IPS-NIHi11 (cell line): ENCODE measurements around the gene RNF212B.
"Not testable (repeated sequence)": the region's sequence is repeated elsewhere in the genome, so short reads cannot be mapped to it uniquely, and the experiment has no call there.

Source experiments
- DNase-seq: peaks from one replicate; pipeline ENCODE4 v3.0.0; 2012; ENCODE audit warnings: mixed read lengths, low spot score

Gene RNF212B, protein sequence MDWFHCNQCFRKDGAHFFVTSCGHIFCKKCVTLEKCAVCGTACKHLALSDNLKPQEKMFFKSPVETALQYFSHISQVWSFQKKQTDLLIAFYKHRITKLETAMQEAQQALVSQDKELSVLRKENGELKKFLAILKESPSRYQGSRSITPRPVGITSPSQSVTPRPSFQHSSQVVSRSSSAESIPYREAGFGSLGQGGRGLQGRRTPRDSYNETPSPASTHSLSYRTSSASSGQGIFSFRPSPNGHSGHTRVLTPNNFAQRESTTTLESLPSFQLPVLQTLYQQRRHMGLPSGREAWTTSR

DNA sequence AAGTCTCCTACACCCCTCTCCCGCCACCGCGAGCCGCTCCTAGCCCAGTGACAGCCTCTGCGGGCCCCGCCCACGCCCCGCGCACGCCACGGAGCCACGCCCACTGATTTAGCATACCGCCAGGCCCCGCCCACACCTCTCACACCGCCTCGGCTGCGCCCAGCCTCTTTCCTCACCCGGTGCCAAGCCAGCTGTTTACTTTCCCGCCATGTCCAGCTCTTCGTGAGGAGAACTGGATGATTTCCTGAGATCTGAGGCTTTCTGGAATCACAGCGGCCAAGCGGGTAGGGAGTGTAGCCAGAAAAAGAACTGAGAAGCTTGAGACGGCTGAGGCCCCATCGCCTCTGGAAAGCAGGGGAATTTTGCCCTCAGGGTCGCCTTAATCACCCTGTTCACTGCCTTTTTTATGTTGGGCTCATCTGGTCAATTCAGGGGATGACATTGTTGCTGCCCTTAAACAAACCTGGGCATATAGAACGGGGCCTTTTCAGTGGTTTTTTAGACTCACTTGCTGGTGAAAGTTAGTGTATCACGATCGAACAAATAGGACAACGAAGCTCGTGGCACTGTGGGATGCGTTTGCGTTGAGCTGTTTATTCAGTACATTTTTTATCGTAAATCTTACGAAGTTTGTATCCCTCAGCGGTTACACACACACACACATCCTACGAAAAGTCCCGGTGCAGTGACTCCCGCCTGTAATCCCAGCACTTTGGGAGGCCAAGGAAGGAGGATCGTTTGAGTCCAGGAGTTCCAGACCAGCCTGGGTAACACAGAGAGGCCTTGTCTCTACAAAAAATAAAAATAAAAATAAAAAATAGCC is at the start of gene RNF212B:
RNF212B (plus strand) TSS at position 165 of the 823 bp plus-strand sequence. CDS start 2,410 bp downstream, outside the sequence.
- peak; percentile 99 for DNase-seq

DNA sequence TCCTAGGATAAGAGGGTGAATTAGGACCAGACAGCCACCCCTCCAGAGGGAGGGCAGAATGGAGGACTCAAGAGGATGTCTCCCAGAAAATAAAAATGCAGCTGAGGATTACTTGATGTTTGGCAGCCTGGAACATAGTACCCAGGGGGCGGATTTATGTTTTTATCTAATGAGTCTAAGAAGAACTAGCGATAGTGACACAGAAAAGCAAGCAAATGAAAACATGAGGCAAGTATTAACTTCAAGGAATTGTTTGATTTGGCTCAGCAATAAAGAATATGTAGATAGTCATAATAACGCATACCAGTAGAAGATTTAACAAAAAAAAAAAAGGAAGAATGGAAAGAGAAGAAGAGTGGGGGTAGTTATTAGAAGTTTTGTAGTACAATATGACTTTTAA is 44.3 kb upstream of the RNF212B start:
- no peak for DNase-seq

DNA sequence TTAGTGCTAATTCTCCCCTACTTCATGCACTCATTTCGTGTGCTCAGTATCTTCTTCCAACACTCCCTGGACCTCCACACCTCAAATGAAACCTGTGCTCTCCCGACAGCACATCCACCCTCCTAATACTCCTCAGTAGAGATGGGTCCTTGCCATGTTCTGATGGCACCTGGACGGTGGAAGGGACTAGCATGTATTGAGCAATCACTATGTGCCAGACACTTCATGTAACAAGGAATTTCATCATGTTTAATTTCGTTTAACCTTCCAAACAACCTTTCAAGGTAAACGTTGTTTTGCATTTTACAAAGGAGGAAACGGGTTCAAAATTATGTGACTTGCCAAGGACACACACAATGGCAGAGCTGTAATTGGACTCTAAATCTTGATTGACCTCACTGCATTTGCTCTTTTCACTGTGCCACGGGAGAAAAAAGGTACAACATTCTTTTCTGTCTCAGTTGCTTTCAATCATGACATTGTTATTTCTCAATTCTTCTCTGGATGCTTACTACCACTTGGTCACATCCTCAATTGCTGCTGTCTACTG is 42.1 kb upstream of the RNF212B start:
- DNase-seq: no peak

DNA sequence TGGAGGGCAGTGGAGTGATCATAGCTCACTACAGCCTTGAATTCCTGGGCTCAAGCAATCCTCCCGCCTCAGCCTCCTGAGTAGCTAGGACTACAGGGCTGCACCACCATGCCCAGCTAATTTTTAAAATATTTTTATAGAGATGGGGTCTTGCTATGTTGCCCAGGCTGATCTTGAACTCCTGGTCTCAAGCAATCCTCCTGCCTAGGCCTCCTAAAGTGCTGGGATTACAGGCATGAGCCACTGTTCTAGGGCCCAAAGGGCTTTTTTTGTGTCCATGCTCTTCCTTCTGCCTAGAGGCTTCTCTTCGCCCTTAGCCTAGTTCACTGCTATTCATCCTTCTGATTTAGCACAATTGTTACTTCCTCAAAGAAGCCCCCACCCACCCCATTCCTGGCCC is 41.2 kb upstream of the RNF212B start:
- not testable (repeated sequence) for DNase-seq

DNA sequence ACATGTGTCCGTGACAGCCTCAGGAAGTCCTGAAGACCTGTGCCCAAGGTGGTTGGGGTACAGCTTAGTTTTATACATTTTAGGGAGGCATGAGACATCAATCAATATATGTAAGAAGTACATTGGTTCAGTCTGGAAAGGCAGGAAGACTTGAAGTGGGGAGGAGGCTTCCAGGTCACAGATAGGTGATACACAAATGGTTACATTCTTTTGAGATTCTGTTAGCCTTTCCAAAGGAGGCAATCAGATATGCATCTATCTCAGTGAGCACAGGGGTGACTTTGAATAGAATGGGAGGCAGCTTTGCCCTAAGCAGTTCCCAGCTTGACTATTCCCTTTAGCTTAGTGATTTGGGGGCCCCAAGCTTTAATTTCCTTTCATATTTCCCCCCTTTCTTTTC is 38.6 kb upstream of the RNF212B start:
- not testable (repeated sequence) for DNase-seq

DNA sequence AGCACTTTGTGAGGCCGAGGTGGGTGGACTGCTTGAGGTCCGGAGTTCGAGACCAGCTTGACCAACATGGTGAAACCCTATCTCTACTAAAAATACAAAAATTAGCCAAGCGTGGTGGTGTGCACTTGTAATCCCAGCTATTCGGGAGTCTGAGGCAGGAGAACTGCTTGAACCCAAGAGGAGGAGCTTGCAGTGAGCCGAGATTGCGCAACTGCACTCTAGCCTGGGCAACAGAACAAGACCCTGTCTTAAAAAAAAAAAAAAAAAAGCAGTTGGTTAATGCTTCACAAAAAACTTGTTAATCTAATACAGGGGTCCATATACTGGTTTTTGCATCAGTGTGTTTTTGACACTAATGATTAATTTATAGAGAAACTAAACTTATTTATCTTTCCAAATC is 35.7 kb upstream of the RNF212B start:
- DNase-seq: no peak

DNA sequence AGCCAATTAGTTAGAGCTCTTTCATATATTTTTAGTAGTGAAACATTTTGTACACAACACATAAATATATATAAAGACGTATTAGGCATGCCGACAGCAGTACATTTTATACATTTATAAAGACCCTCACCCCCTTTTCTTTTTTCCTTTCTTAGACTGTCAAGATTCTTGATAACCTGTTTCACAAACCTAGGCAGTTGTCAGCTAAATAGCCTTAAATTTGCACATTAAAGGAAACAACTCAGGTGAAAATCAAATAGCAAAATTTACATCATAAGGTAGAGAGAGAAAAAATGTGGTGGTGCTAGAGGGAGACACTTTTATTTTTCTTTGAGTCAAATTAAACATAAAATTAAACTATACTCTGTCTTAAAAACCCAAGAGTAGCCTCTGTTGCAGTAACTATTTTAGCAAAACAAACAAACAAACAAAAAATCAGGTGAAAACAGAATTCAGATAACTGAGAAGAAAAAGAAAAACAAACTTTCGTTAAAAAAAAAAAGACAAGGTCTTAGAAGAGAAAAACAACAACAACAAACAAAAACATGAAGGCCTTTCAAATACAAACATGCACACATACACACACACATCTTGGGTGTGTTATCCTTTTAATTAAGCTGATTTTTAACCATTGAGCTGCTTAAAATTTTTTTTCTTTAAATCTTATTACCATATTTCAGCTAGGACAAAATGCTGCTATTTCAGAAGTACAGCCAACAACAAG is 31.2 kb upstream of the RNF212B start:
- no peak for DNase-seq

DNA sequence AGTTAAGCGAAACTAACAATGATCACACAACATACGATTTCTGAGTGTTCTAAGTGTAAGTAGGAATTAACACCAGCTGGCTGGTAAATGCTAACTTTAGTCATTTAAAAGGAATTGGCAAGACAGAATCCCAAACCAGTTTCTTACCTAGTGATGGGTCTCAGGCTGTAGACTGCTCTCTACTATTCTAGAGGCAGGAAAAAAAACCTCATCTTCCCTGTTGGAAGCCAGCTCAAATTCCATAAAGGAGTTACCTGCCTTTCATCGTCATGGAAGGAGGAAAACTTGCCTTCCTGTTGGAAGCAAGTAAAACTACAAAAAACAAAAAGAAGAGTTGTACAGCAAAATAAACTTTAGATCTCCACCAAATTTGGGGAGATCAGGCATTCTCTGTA is 30.6 kb upstream of the RNF212B start:
- DNase-seq: no peak

DNA sequence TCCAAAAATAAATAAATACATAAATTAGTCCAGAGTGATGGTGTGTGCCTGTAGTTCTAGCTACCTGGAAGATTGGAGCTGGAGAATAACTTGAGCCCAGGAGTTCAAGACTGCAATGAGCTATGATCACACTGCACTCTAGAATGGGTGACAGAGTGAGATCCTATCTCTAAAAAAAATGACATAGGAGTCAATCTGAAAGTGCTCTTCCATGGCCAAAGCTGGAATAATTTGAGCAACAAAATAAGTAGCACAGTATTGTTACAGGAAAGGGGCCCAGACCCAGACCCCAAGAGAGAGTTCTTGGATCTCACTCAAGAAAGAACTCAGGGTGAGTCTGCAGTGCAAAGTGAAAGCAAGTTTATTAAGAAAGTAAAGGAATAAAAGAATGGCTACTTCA is 29.4 kb upstream of the RNF212B start:
- no peak for DNase-seq

DNA sequence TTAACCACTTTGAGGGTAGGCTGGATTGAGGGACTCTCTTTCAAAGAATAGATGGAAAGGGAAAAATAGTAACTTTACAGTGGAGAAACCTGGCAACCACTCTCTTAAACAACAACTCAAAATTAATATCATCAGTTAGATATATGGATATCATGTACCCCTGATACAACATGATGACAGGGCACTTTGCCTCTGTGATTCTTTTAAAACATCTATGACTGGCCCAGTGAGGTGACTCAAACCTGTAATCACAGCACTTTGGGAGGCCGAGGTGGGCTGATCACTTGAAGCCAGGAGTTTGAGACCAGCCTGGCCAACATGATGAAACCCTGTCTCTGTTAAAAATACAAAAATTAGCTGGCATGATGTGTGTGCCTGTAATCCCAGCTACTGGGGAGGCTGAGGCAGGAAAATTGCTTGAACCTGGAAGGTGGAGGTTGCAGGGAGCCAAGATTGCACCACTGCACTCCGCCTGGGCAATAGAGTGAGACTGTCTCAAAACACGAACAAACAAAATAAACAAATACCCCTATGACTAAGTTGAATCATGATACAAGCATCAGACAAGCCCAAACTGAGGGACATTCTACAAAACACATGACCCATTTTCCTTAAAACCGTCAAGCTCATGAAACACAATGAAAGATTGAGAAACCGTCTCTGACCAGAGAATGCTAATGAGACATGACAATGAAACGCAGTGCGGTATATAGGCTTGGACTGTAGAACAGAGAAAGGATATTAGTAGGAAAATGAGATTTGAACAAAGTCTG is 27.9 kb upstream of the RNF212B start:
- no peak for DNase-seq

DNA sequence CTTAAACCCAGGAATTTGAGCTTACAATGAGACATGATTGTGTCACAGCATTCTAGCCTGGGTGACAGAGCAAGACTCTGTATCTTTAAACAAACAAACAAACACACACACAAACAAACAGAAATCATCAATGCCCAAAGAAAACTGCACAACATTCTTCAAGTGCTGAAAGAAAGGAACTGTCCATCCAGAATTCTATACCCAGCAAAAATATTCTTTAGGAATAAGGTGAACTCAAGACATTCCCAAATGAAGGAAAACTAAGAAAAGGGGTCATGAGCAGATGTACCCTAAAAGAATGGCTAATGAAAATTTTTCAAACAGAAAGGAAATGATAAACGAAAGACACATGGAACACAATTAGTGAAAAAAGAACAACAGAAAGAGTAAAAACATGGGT is 22.3 kb upstream of the RNF212B start:
- DNase-seq: no peak

DNA sequence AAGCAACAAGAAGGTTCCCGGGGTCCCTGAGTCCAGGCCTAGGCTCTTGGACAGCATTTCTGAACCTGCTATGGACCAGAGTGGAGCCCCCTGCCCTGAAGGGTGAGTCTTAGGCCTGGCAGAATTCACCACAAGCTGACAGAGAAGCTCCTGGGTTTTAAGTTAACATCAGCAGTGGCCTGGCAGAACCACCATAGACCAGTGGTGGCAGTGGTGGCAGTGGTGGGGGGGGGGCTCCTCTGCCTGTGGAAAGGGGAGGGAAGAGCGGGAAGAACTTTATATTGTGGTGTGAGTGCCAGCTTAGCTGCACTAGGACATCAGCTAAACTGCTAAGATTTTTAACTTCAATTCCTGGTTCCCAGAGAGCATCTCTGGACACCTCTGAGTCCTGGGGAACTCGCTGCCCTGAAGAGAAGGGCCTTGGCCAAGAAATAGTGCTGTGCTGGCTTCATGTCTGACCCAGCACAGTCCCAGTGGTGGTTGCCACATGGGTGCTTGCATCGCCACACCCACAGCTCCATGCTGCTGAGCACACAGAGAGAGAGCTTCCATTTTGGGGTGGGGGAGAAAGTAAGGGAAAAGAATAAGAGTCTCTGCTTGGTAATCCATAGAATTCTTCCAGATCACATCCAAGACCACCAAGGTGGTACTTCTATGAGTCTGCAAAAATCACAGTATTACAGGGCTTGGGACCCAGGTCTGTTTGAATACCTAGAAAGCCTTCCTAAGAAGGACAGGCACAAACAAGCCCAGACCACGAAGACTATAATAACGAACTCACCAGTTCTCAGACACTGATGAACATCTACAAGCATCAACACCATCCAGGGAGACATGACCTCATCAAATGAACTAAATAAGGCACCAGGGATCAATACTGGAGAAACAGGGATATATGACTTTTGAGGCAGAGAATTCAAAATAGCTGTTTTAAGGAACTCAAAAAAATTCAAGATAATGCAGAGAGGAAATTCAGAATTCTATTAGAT is 20.4 kb upstream of the RNF212B start:
- DNase-seq: no peak

DNA sequence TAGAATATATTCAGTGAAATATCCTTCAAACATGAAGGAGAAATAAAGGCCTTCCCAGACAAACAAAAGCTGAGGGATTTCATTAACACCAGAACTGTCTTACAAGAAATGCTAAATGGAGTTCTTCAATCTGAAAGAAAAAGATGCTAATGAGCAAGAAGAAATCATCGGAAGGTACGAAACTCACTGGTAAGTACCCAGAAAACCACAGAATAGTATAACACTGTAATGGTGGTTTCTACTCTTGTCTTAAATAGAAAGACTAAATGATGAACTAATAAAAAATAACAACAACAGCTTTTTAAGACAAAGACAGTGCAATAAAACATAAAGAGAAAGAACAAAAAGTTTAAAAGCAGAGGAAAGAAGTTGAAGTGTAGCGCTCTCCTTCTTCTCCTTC is 18.7 kb upstream of the RNF212B start:
- DNase-seq: no peak

DNA sequence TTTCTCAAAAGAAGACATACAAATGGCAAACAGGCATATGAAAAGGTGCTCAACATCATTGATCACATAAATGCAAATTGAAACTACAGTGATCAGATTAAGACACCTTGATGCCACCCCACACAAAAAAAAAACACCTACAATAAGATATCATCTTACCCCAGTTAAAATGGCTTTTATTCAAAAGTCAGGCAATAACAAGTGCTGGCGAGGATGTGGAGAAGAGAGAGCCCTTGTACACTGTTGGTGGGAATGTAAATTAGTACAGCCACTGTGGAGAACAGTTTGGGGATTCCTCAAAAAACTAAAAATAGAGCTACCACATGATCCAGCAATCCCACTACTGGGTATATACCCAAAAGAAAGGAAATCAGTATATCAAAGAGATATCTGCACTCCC is 12.8 kb upstream of the RNF212B start:
- DNase-seq: not testable (repeated sequence)

DNA sequence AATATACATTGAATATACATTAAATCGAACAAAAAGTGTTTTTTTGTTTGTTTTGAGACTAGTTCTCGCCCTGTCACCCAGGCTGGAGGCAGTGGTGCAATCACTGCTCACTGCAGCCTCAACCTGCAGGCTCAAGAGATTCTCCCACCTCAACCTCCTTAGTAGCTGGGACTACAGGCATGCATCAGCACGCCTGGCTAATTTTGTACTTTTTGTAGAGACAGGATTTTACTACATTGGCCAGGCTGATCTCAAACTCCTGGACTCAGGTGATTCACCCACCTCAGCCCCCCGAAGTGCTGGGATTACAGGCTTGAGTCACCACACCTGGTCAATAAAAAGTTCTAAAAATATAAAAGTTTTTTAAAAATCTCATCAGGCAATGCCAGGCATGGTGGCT is 10.2 kb upstream of the RNF212B start:
- DNase-seq: no peak

DNA sequence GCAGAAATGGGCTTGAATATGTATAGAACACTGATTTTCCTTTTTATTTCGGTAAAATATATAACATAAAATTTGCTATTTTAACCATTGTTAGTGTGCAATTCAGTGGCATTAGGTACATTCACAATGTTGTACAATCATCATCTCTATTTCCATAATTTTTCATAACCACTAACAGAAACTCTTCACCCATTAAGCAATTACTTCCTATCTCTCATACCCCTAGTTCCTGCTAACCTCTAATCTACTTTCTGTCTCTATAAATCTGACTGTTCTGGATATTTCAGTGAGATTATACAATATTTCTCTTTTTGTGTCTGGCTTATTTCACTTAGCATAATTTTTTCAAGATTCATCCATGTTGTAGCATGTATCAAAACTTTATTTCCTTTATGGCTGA is 8.9 kb upstream of the RNF212B start:
- DNase-seq: no peak

DNA sequence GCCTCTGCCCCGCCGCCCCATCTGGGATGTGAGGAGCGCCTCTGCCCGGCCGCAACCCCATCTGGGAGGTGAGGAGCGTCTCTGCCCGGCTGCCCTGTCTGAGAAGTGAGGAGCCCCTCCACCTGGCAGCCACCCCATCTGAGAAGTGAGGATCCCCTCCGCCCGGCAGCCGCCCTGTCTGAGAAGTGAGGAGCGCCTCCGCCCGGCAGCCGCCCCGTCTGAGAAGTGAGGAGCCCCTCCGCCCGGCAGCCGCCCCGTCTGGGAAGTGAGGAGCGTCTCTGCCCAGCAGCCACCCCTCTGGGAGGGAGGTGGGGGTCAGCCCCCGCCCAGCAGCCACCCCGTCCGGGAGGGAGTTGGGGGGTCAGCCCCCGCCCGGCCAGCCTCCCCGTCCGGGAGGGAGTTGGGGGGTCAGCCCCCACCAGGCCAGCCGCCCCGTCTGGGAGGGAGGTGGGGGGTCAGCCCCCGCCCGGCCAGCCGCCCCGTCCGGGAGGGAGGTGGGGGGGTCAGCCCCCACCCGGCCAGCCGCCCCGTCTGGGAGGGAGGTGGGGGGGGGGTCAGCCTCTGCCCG is 5.4 kb upstream of the RNF212B start:
- DNase-seq: not testable (repeated sequence)

DNA sequence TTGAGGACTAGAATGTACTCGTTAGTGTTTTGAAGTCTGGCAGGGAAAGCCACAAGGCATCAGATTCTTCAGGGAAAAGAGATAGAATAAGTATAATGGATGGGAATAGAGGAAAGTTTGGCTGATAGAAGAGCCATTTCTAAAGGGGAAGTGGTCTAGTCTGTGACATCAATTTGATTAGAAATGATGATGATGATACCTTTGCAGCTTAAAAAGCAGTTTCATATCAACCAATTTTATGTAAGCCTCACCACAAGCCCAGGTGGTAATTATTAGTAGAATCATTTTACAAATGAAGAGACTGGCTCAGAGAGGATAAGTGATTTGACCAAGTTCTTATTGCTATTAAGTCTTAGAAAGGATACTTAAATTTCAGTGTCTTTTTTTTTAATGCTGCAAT is 2.9 kb downstream of the RNF212B start:
- no peak for DNase-seq

DNA sequence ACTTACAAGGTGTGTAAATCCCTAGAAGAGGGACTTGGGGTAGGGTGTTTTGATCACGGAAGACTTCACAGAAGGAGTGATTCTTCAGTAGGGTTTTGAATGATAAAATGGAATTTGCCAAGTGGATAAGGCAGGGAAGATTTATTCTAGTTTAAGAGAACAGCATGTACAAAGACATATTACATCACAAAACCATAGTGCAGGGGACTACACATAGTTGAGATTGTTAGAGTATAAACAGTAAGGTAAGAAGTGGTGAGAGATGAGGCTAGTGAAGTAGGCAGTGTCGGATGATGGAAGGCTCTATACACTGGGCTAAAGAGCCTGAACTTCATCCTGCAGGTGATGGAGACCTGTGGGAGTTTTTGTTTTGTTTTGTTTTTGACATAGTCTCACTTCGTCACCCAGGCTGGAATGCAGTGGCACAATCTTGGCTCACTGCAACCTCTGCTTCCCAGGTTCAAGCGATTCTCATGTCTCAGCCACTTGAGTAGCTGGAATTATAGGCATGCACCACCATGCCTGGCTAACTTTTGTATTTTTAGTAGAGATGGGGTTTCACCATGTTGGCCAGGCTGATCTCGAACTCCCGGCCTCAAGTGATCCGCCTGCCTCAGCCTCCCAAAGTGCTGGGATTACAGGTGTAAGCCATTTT is 3.5 kb downstream of the RNF212B start:
- DNase-seq: not testable (repeated sequence)

DNA sequence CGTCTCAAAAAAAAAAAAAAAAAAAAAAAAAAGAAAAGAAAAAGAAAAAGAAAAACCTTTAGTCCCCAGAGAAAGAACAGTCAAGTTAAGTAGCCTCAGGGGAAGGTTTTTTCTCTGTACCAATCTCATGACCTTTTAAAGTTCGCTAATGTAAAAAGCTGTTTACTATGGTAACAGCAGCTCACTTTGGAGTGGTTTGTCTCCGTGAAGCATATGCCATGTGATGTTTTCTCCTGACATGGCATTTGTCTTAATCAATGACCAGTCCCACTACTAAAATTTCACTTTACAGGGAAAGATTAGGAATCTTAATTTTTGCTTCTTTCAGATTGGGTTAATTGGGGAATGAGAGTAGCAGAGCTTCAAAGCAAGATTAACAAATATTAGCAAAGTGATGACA is 4.3 kb downstream of the RNF212B start:
- DNase-seq: no peak
